Smooth muscle cell (in vitro differentiated cells): ENCODE data around the gene PRMT7. TPM values are rescaled to one million over a fixed set of nuclear protein-coding genes. Genes with fewer than 3 reads are reported as not detected.

ENCODE experiments used
- DNase-seq: peaks from one replicate; lab custom pipeline; 2025; ENCODE audit not compliant: unreplicated experiment; lab: John Stamatoyannopoulos, UW
- H2AFZ ChIP-seq: fragments of 200-600 bp; sonication (generic); 2 replicates; pipeline ENCODE4 v1.6.0; 2016; ENCODE audit warnings: antibody characterized with exemption, low read depth, mild to moderate bottlenecking
- H3F3A ChIP-seq: fragments of 200-600 bp; sonication (generic); 2 replicates; pipeline ENCODE4 v1.6.0; 2017; ENCODE audit warnings: antibody characterized with exemption, low read depth
- H3K27ac ChIP-seq: fragments of 200-600 bp; sonication (generic); 2 replicates; pipeline ENCODE4 v1.5.1; 2016; ENCODE audit warnings: low read depth, mild to moderate bottlenecking
- H3K27me3 ChIP-seq: fragments of 200-600 bp; sonication (generic); 2 replicates; pipeline ENCODE4 v1.6.1; 2016; ENCODE audit warnings: low read depth, mild to moderate bottlenecking
- H3K36me3 ChIP-seq: fragments of 200-600 bp; sonication (generic); 2 replicates; pipeline ENCODE4 v1.5.1; 2016; ENCODE audit warnings: low read depth
- H3K4me1 ChIP-seq: fragments of 200-600 bp; sonication (generic); 2 replicates; pipeline ENCODE4 v1.5.1; 2016; ENCODE audit warnings: low read depth
- H3K4me2 ChIP-seq: fragments of 200-600 bp; sonication (generic); 2 replicates; pipeline ENCODE4 v1.6.0; 2016; ENCODE audit warnings: mild to moderate bottlenecking
- H3K4me3 ChIP-seq: fragments of 200-600 bp; sonication (generic); 2 replicates; pipeline ENCODE4 v1.5.1; 2016; ENCODE audit warnings: mild to moderate bottlenecking
- H3K79me2 ChIP-seq: fragments of 200-600 bp; sonication (generic); 2 replicates; pipeline ENCODE4 v1.6.0; 2016; ENCODE audit warnings: low read depth, mild to moderate bottlenecking
- H3K9ac ChIP-seq: fragments of 200-600 bp; sonication (generic); 2 replicates; pipeline ENCODE4 v1.6.0; 2016; ENCODE audit warnings: low read depth
- H3K9me3 ChIP-seq: fragments of 200-600 bp; sonication (generic); replicated peaks from 2 replicates; pipeline ENCODE4 v1.5.1; 2016; ENCODE audit warnings: low read depth
- H4K20me1 ChIP-seq: fragments of 200-600 bp; sonication (generic); 2 replicates; pipeline ENCODE4 v1.6.0; 2016; ENCODE audit warnings: low read depth
- CTCF ChIP-seq: fragments of 200-600 bp; sonication (generic); IDR thresholded peaks from 2 replicates; pipeline ENCODE4 v1.5.1; 2017; ENCODE audit warnings: borderline replicate concordance, mild to moderate bottlenecking, antibody characterized with exemption; ENCODE audit not compliant: insufficient read depth, poor library complexity, severe bottlenecking
- WGBS: methylation state at CpG from one replicate; pipeline ENCODE4 v1.1.7; 2016; ENCODE audit warnings: low lambda C conversion rate; 5-methylcytosine and 5-hydroxymethylcytosine counted together
- polyA plus RNA-seq: library from polyadenylated mRNA; unstranded; fragments of >200 nt; fragmentation: Nextera tagmentation; extraction: Ambion mirVana; gene quantifications from 2 replicates; pipeline ENCODE4 v1.2.1, GENCODE V29; 2016
- total RNA-seq: library from RNA; depleted of rRNA; stranded (reverse); fragments of >200 nt; gene quantifications from 2 replicates; pipeline ENCODE4 v1.2.3, GENCODE V29; 2014

The PRMT7 gene
- total and polyA plus RNA-seq, 2 experiments from 2014 or later = 22.1 to 25.4 TPM

DNA sequence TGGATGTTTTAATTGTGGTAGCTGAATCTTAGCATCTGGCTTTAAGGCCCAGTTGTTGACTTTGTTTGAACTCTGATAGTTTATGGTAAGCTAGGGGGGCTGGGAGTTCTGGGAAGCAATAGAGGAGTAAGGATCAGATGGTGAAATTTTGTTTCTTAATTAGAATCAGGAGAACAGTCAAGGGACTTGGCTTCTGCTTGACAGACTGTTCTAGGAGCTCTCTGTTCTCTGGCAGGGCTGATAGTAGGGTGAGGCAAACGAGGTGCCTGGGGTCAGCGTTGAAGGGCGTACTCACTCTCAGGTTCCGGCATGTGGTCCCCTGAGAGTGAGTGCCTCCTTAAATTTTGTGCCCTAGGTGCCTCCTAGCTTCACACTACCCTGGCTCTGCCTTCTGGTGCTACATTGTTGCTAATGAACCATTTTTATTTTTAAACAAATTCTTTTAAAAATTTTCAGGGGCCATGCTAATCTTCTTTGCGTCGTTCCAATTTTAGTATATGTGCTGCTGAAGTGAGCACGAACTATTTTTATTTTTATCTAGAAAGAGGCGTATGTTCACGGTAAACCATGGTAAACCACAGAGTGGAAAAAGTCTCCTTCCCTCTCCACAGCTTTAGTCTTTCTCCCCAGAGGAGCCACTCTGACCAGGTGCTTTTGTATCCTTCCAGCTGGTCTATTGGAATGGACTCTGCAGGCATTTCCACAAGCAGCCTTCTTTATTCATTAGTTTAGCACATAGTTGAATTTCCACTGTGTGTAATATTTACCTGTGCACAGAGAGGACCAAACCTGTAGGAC lies 26.8 kb upstream of the PRMT7 start:
- H3K9ac ChIP-seq = no peak overlapping the region
- H3K27ac ChIP-seq = no peak overlapping the region
- H3K4me2 ChIP-seq = no peak overlapping the region
- no peaks in the 10 kb centered on the region for H3K36me3 ChIP-seq
- no peak overlapping the region for H2AFZ ChIP-seq
- peaks cover 91% of the 10 kb centered on the region for H4K20me1 ChIP-seq
- no peak for TF ChIP-seq CTCF
- H3K27me3 ChIP-seq = no peaks in the 10 kb centered on the region
- no peaks in the 10 kb centered on the region for H3F3A ChIP-seq
- no peak overlapping the region for H3K4me3 ChIP-seq
- H3K4me1 ChIP-seq = no peaks in the 10 kb centered on the region
- peaks cover 20% of the 10 kb centered on the region for H3K79me2 ChIP-seq
- 91% methylated on average over 9 of the region's 9 CpGs for WGBS
- no peaks in the 10 kb centered on the region for H3K9me3 ChIP-seq
- no peak for DNase-seq

DNA sequence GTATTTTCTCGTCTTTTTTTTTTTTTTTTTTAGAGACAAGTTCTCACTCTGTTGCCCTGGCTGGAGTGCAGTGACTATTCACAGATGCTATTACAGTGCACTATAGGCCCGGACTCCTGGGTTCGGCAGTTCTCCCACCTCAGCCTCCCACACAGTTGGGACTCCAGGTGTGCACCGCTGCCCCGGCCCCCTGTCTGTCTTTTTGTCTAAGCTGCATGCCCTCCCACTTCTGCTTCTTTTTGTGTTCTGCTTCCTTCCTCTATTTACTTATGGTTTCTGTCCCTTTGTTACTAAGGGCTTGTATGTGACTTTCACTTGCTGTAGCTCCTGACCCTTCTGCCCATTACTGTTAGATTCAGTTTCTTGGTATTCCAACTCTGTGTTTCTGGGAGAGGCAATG lies 26.0 kb upstream of the PRMT7 start:
- Histone ChIP-seq H4K20me1 (peaks cover 95% of the 10 kb centered on the region), H3K4me3 (no peak overlapping the region), H3K27me3 (no peaks in the 10 kb centered on the region), H3K9ac (no peak overlapping the region), H2AFZ (no peak overlapping the region), H3F3A (no peaks in the 10 kb centered on the region), H3K27ac (no peak overlapping the region), H3K36me3 (no peaks in the 10 kb centered on the region), H3K4me1 (no peaks in the 10 kb centered on the region), H3K4me2 (no peak overlapping the region), H3K79me2 (peaks cover 18% of the 10 kb centered on the region), H3K9me3 (no peaks in the 10 kb centered on the region)
- TF ChIP-seq CTCF = no peak
- 97% methylated on average over 5 of the region's 5 CpGs for WGBS
- DNase-seq = no peak

DNA sequence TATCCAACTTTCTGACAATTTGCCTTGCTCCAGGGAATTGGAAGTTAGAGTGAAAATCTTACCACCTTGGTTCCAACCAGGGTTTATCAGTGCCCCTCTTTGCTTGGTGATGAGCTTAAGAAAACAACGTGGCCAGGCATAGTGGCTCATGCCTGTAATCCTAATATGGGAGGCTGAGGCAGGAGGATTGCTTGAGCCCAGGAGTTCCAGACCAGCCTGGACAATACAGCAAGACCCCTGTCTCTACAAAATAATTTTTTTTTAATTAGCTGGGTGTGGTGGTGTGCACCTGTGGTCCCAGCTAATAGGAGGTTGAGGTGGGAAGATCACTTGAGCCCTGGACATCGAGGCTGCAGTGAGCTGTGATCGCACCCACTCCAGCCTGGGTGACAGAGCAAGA lies 25.1 kb upstream of the PRMT7 start:
- H3K27ac ChIP-seq = no peak overlapping the region
- peaks cover 15% of the 10 kb centered on the region for H3K79me2 ChIP-seq
- TF ChIP-seq CTCF = no peak
- H3K4me3 ChIP-seq = no peak overlapping the region
- no peaks in the 10 kb centered on the region for H3K4me1 ChIP-seq
- H3K9me3 ChIP-seq = no peaks in the 10 kb centered on the region
- no peak overlapping the region for H3K9ac ChIP-seq
- H3K36me3 ChIP-seq = no peaks in the 10 kb centered on the region
- peaks cover 87% of the 10 kb centered on the region for H4K20me1 ChIP-seq
- H3K27me3 ChIP-seq = no peaks in the 10 kb centered on the region
- 96% methylated on average over 3 of the region's 3 CpGs for WGBS
- no peaks in the 10 kb centered on the region for H3F3A ChIP-seq
- no peak overlapping the region for H2AFZ ChIP-seq
- DNase-seq = no peak
- no peak overlapping the region for H3K4me2 ChIP-seq
